ENCODE measurements around the gene CERS6. TPM values are rescaled to one million over a fixed set of nuclear protein-coding genes. Genes with fewer than 3 reads are reported as not detected.

CERS6 gene
- total and polyA plus RNA-seq, 2 experiments from 2014 or later: 7.4 to 35.0 TPM

DNA sequence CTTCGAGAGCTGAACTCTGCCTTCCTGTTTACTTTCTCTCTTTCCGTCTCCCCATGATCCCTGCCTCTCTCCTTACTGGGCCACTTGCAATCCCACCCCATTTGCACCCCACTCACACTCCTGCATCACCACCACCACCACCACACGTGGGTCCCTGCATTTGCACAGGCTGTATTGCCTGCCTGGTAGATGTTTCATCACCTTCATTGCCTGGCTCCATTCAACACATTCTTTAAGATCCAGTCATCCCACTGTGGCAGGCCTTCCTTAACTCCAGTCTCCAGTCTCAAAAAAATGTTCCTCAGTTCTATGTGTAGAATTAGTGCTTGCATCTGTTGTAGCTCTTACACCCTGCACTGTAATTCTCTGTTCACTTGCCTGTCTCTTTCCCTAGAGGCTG, 360.3 kb downstream of the CERS6 start (continued):
- no peak for TF ChIP-seq ZNF114 (CRISPR knock-in tag; IDR thresholded peaks at IDR 0.05)
- TF ChIP-seq JUNB (IDR thresholded peaks at IDR 0.05; ENCODE audit: unreplicated experiment): no peak
- no peak for TF ChIP-seq CREB1 (CRISPR knock-in tag; IDR thresholded peaks at IDR 0.05; ENCODE audit: low read depth)

DNA sequence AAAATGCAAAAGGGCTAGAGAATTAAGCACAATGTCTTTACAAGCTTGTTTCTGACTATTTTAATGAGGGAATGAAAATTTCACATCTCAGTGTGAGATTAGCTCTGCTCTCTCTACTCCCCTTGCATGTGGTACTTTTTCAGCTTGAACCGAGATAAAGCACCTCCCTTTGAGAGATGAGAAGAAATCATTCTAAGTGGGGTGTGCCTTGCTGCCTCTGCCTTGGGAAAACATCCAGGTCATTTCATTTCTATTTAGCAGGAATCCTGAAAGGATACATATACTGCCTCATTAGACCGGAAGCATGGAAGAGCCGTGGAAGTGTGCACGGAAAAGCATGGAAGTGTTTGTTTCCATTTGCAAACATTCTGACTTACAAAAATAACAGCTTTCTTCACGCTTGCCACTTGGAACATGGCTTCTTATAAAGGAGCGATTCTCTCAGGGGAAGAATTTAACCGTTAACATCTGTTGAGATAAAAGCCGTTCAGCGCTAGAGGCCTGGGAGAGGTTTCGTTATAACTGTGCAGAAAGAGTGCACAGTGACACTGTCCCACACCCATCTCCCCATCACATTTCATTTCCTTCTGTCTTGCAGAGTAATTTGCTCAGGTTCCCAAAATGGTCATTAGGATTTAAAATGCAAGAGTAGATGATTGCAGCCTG, 363.1 kb downstream of the CERS6 start:
- Histone ChIP-seq H3F3A (replicated peaks; ENCODE audit: low read depth) (no peaks in the 10 kb centered on the region), H3K79me2 (replicated peaks; ENCODE audit: insufficient read depth) (no peaks in the 10 kb centered on the region), H4K20me1 (replicated peaks; ENCODE audit: insufficient read depth) (no peaks in the 10 kb centered on the region), H3K9me2 (ENCODE audit: insufficient read depth) (no peaks in the 10 kb centered on the region; the same call in 1 of the 2 replicates), H3K27me3 (ENCODE audit: insufficient read depth) (no peaks in the 10 kb centered on the region), H3K4me1 (ENCODE audit: insufficient read depth) (no peaks in the 10 kb centered on the region), H3K27ac (ENCODE audit: low read depth) (no peak overlapping the region), H2AFZ (0 out of 2 replicates have a peak overlapping the region, but pooled peaks have one; percentile 38), H3K36me3 (ENCODE audit: insufficient read depth) (no peaks in the 10 kb centered on the region), H3K4me3 (no peak overlapping the region), H3K4me2 (no peak overlapping the region)
- Mint-ChIP-seq H3K27me3 (ENCODE audit: insufficient read depth, low read depth, poor library complexity) (peaks cover under 1% of the 10 kb centered on the region), H3K4me1 (no peaks in the 10 kb centered on the region; the same call in 2 of the 3 replicates), H3K36me3 (ENCODE audit: low read depth) (no peaks in the 10 kb centered on the region), H3K27ac (no peak overlapping the region), H3K9me3 (no peaks in the 10 kb centered on the region), H3K4me3 (no peak overlapping the region)
- TF ChIP-seq, protein P1, sequence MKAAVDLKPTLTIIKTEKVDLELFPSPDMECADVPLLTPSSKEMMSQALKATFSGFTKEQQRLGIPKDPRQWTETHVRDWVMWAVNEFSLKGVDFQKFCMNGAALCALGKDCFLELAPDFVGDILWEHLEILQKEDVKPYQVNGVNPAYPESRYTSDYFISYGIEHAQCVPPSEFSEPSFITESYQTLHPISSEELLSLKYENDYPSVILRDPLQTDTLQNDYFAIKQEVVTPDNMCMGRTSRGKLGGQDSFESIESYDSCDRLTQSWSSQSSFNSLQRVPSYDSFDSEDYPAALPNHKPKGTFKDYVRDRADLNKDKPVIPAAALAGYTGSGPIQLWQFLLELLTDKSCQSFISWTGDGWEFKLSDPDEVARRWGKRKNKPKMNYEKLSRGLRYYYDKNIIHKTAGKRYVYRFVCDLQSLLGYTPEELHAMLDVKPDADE (IDR thresholded peaks at IDR 0.05): no peak
- ATAC-seq (no peak), DNase-seq (ENCODE audit: low spot score) (no peak)

DNA sequence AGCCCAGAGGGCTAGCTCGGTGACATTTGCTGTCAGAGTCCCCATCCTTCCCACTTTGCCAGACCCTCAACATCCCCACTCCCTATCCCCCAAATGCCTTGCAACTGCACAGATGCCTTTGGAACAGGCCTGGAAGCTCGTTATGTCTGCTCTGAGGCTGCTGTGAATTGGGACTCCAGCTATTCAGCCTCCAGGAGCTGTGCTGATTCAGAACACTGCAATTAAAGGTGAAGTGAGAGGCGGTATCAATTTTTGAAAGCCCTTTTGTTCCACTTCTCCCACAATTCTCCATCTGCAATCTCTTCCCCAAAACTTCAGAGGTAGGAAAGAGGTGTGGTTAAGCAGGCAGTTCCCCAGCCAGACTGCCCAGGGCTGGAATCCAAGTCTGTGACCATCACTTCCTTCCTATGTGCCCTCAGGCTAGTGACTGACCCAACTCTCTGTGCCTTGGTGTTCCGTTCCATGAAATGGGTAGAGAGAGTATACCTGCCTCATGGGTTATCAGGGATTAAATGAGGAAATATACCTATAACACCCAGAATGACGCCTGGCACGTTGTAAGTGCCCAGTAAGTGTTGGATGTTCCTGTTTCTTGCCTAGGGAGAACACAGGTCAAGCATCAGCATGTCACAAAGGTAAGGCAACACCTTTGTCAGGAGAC, 363.9 kb downstream of the CERS6 start:
- Histone ChIP-seq H3K4me1 (ENCODE audit: insufficient read depth) (no peaks in the 10 kb centered on the region), H3K9me2 (ENCODE audit: insufficient read depth) (no peaks in the 10 kb centered on the region; the same call in 1 of the 2 replicates), H3K27ac (ENCODE audit: low read depth) (no peak overlapping the region), H4K20me1 (replicated peaks; ENCODE audit: insufficient read depth) (no peaks in the 10 kb centered on the region), H3K4me2 (no peak overlapping the region), H3K79me2 (replicated peaks; ENCODE audit: insufficient read depth) (no peaks in the 10 kb centered on the region), H3K4me3 (no peak overlapping the region), H3F3A (replicated peaks; ENCODE audit: low read depth) (no peaks in the 10 kb centered on the region), H3K36me3 (ENCODE audit: insufficient read depth) (no peaks in the 10 kb centered on the region), H3K27me3 (ENCODE audit: insufficient read depth) (no peaks in the 10 kb centered on the region), H2AFZ (peak overlapping the region; percentile 38; the same call in 1 of the 2 replicates)
- H3K27me3 Mint-ChIP-seq (ENCODE audit: insufficient read depth, low read depth, poor library complexity): peaks cover 1% of the 10 kb centered on the region
- no peak for ATAC-seq
- H3K4me3 Mint-ChIP-seq: no peak overlapping the region
- H3K4me1 Mint-ChIP-seq: no peaks in the 10 kb centered on the region; the same call in 2 of the 3 replicates
- no peak for DNase-seq (ENCODE audit: low spot score)
- no peaks in the 10 kb centered on the region for H3K36me3 Mint-ChIP-seq (ENCODE audit: low read depth)
- H3K9me3 Mint-ChIP-seq: no peaks in the 10 kb centered on the region
- peak overlapping the region; percentile 27; the same call in 1 of the 2 replicates for H3K27ac Mint-ChIP-seq
- no peak for TF ChIP-seq CREB1 (CRISPR knock-in tag; IDR thresholded peaks at IDR 0.05; ENCODE audit: low read depth)
- no peak for TF ChIP-seq ZNF114 (CRISPR knock-in tag; IDR thresholded peaks at IDR 0.05)
- no peak for TF ChIP-seq POLR2AphosphoS5 (IDR thresholded peaks at IDR 0.05; ENCODE audit: low read depth)
- no peak for TF ChIP-seq ZNF331 (CRISPR knock-in tag; IDR thresholded peaks at IDR 0.05; ENCODE audit: low read depth)
- TF ChIP-seq, protein P2, sequence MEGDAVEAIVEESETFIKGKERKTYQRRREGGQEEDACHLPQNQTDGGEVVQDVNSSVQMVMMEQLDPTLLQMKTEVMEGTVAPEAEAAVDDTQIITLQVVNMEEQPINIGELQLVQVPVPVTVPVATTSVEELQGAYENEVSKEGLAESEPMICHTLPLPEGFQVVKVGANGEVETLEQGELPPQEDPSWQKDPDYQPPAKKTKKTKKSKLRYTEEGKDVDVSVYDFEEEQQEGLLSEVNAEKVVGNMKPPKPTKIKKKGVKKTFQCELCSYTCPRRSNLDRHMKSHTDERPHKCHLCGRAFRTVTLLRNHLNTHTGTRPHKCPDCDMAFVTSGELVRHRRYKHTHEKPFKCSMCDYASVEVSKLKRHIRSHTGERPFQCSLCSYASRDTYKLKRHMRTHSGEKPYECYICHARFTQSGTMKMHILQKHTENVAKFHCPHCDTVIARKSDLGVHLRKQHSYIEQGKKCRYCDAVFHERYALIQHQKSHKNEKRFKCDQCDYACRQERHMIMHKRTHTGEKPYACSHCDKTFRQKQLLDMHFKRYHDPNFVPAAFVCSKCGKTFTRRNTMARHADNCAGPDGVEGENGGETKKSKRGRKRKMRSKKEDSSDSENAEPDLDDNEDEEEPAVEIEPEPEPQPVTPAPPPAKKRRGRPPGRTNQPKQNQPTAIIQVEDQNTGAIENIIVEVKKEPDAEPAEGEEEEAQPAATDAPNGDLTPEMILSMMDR (conservative IDR thresholded peaks at IDR 0.05; ENCODE audit: low read depth in 2 of 2): no peak
- no peak for TF ChIP-seq NANOG (IDR thresholded peaks at IDR 0.05; ENCODE audit: borderline replicate concordance)
- no peak for TF ChIP-seq EZH2phosphoT487 (IDR thresholded peaks at IDR 0.05; ENCODE audit: unreplicated experiment)
- no peak for TF ChIP-seq JUNB (IDR thresholded peaks at IDR 0.05; ENCODE audit: unreplicated experiment)
- TF ChIP-seq STAT1 (IDR thresholded peaks at IDR 0.05; ENCODE audit: unreplicated experiment): no peak
